Loucy (cell line): ENCODE results near the gene COL17A1.

ENCODE experiments used
- EZH2phosphoT487 ChIP-seq: fragments of 200-600 bp; IDR thresholded peaks from 2 replicates; pipeline ENCODE4 v1.6.1; 2018; ENCODE audit warnings: antibody characterized with exemption, mild to moderate bottlenecking, moderate library complexity, borderline replicate concordance
- TF ChIP-seq, protein P1 (sequence below): fragments of 200-600 bp; sonication (generic); conservative IDR thresholded peaks from 2 replicates; pipeline ENCODE4 v1.5.1; 2014; ENCODE audit warnings: mild to moderate bottlenecking, antibody characterized with exemption, low read length

DNA sequence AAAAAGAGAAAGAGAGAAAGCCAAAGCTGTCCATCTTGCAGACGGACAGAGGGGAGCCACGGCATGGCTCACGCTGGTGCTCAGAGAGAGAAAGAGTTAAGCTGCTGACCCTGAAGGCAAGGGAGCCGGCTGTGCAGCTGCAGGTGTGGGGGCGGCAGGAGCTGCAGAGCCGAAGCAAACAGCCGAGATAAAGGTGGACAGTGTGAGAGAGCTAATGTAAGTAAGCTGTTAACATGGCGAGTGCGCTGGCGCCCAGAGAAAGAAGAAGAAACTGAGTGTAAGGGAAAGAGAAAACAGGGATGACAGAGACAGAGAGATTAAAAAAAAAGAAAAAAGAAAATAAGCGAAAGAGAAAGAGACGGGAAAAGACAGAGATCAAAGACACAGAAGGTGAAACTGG, 18.2 kb downstream of the COL17A1 start:
- TF ChIP-seq, protein P1, sequence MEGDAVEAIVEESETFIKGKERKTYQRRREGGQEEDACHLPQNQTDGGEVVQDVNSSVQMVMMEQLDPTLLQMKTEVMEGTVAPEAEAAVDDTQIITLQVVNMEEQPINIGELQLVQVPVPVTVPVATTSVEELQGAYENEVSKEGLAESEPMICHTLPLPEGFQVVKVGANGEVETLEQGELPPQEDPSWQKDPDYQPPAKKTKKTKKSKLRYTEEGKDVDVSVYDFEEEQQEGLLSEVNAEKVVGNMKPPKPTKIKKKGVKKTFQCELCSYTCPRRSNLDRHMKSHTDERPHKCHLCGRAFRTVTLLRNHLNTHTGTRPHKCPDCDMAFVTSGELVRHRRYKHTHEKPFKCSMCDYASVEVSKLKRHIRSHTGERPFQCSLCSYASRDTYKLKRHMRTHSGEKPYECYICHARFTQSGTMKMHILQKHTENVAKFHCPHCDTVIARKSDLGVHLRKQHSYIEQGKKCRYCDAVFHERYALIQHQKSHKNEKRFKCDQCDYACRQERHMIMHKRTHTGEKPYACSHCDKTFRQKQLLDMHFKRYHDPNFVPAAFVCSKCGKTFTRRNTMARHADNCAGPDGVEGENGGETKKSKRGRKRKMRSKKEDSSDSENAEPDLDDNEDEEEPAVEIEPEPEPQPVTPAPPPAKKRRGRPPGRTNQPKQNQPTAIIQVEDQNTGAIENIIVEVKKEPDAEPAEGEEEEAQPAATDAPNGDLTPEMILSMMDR, result no peak
- no peak for TF ChIP-seq EZH2phosphoT487
